Measurements from ENCODE around the gene BICRAL.
A peak's percentile ranks its signal among the peaks of the same experiment; 100 is the strongest.
"Not testable (repeated sequence)": the region's sequence is repeated elsewhere in the genome, so short reads cannot be mapped to it uniquely, and the experiment has no call there.

Gene BICRAL

GRCh38 chr6:42766163-42766670, 15.6 kb upstream of the BICRAL start:
- DNase-seq, result no peak

- DNase-seq, result no peak
These were observed 12.8 kb upstream of the BICRAL start for GRCh38 chr6:42769051-42769450.

- DNase-seq, result no peak
These were observed 12.0 kb upstream of the BICRAL start for GRCh38 chr6:42769836-42770235.

GRCh38 chr6:42771741-42772100, 10.1 kb upstream of the BICRAL start:
- DNase-seq, result no peak

- no peak for DNase-seq
These were observed 7.7 kb upstream of the BICRAL start for GRCh38 chr6:42774201-42774600.

GRCh38 chr6:42774821-42775487, 6.9 kb upstream of the BICRAL start:
- not testable (repeated sequence) for DNase-seq

- no peak for DNase-seq
These were observed 4.6 kb upstream of the BICRAL start for GRCh38 chr6:42777126-42777822.

GRCh38 chr6:42778122-42778521, 3.7 kb upstream of the BICRAL start:
- DNase-seq, result no peak

GRCh38 chr6:42779521-42779920, 2.3 kb upstream of the BICRAL start:
- DNase-seq, result no peak

GRCh38 chr6:42781546-42781795, 381 bp upstream of the BICRAL start:
- no peak for DNase-seq

- peak; percentile 87 for DNase-seq
These were observed 881 bp downstream of the BICRAL start for GRCh38 chr6:42782689-42783176.

GRCh38 chr6:42783177-42783875, 1.5 kb downstream of the BICRAL start:
- peak; percentile 66 for DNase-seq

GRCh38 chr6:42783876-42784642, 2.2 kb downstream of the BICRAL start:
- no peak for DNase-seq

GRCh38 chr6:42784717-42785498, 3.1 kb downstream of the BICRAL start:
- no peak for DNase-seq

GRCh38 chr6:42786525-42786985, 4.7 kb downstream of the BICRAL start:
- no peak for DNase-seq

GRCh38 chr6:42787063-42787472, 5.2 kb downstream of the BICRAL start:
- no peak for DNase-seq

- DNase-seq, result no peak
These were observed 6.8 kb downstream of the BICRAL start for GRCh38 chr6:42788671-42789070.

- DNase-seq, result peak; percentile 77
These were observed 8.8 kb downstream of the BICRAL start for GRCh38 chr6:42790549-42791181.

- DNase-seq, result no peak
These were observed 10.0 kb downstream of the BICRAL start for GRCh38 chr6:42791706-42792320.

GRCh38 chr6:42795651-42796050, 13.8 kb downstream of the BICRAL start:
- DNase-seq, result no peak

GRCh38 chr6:42796171-42796570, 14.3 kb downstream of the BICRAL start:
- DNase-seq, result no peak

Data from islet precursor cell (in vitro differentiated cells).